ENCODE results near the gene TRIM46. TPM values are rescaled to one million over a fixed set of nuclear protein-coding genes. Genes with fewer than 3 reads are reported as not detected.

TRIM46 gene
- total RNA-seq, 5 donors from 2014 or later (not counting 1 experiment from before 2014, with no cell fraction given): 5.1 to 12.2 (median 9.8) TPM

DNA sequence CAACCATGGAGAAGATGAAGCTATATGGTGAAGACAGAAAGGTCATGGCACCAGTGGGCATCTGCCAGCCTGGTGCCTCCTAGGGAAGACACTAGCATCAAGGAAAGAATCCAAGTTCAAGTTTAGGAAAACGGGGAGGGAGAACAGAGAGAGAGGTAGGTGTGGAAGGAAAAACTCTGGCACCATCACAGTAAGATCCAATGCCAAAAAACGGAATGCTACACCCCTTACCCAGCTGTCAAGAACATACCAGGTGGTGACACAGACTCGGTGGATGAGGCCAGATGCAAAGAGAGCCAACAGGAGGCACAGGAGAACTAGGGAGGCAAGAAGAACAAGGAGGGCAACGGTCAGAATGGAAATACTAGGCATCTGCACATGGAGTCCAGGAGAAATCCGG is 4.1 kb upstream of the TRIM46 start:
- Histone ChIP-seq H3K4me3 (ENCODE audit: control insufficient read depth in 1 of 2, extremely low read depth in 1 of 2, low read length in 1 of 2) (no peak overlapping the region), H3K9me3 (no peaks in the 10 kb centered on the region), H3K36me3 (ENCODE audit: control insufficient read depth in 2 of 2, extremely low read depth in 1 of 2, insufficient read depth in 1 of 2, low read length in 1 of 2) (peaks cover 0 to 21% of the 10 kb centered on the region in 2 donors), H3K27ac (ENCODE audit: low read length) (no peak overlapping the region), H3K4me1 (ENCODE audit: control insufficient read depth in 1 of 2, extremely low read depth in 1 of 2, insufficient read depth in 2 of 2, low read length in 2 of 2) (peaks cover 17 to 41% of the 10 kb centered on the region in 2 experiments), H3K27me3 (replicated peaks in 1 of 2; ENCODE audit: control insufficient read depth in 2 of 2, extremely low read depth in 1 of 2, insufficient read depth in 2 of 2, low read length in 1 of 2) (peaks cover 0 to 11% of the 10 kb centered on the region in 2 experiments)
- POLR2A ChIA-PET: no interaction called here
- Mint-ChIP-seq H3K4me1 (peaks cover 37 to 41% (median 40%) of the 10 kb centered on the region in 3 donors), H3K9me3 (no peaks in the 10 kb centered on the region), H3K36me3 (peaks cover 10% of the 10 kb centered on the region), H3K27ac (no peak overlapping the region), H3K27me3 (no peaks in the 10 kb centered on the region), H3K4me3 (no peak overlapping the region)
- ATAC-seq (replicated peaks in 1 of 4) (no peak), DNase-seq (no peak)
- CTCF ChIA-PET: interaction anchor here (0.6 to 3.4 kb wide), 5 partner anchors 18 to 85 kb away, joined by 3 to 29 read pairs (median 4); no protein-coding TSS in a partner anchor
- 83% methylated on average over 2 of the region's 5 CpGs for WGBS (ENCODE audit: insufficient coverage)

DNA sequence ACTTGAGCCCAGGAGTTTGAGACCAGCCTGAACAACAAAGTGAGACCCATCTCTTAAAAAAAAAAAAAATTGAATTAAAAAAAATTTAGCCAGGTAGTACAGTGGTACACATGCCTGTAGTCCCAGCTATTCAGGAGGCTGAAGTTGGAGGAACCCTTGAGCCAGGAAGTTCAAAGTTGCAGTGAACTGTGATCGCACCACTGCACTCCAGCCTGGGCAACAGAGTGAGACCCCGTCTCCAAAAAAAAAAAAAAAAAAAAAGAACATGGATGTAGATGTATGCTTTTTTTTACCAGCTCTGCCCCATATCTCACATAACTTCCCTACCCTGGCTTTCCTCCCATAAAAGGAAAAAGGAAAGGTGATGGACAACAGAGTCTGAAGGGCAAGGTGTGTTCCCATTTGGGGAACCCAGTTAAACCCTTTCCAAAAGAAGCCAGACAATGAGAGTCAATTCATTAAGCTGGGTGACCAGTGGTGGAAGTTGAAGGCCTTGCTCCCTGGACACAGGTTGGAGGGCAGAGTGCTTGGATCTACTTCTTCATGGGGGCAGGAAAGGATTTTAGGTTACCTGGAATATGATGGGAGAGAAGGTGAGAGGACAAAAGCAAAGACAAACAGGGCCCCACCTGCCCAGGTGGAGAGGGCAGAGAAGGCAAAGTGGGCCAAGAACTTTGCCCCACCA is 3.4 kb upstream of the TRIM46 start:
- WGBS (ENCODE audit: insufficient coverage): no CpG with 5 or more reads among the region's 2 CpGs
- no peaks in the 10 kb centered on the region for H3K9me3 ChIP-seq
- ChIA-PET CTCF (interaction anchor here (0.6 to 3.4 kb wide), 7 partner anchors 19 to 117 kb away, joined by 3 to 29 read pairs (median 4); no protein-coding TSS in a partner anchor), POLR2A (interaction anchor here (0.6 kb wide), 2 partner anchors 52 to 369 kb away, joined by 3 to 5 read pairs; no protein-coding TSS in a partner anchor)
- Mint-ChIP-seq H3K9me3 (no peaks in the 10 kb centered on the region), H3K36me3 (peaks cover 10% of the 10 kb centered on the region), H3K27me3 (no peaks in the 10 kb centered on the region), H3K4me1 (peaks cover 44 to 47% (median 47%) of the 10 kb centered on the region in 3 donors), H3K27ac (no peak overlapping the region), H3K4me3 (no peak overlapping the region)
- peaks cover 0 to 11% of the 10 kb centered on the region in 2 experiments for H3K27me3 ChIP-seq (replicated peaks in 1 of 2; ENCODE audit: control insufficient read depth in 2 of 2, extremely low read depth in 1 of 2, insufficient read depth in 2 of 2, low read length in 1 of 2)
- peaks cover 19 to 48% of the 10 kb centered on the region in 2 experiments for H3K4me1 ChIP-seq (ENCODE audit: control insufficient read depth in 1 of 2, extremely low read depth in 1 of 2, insufficient read depth in 2 of 2, low read length in 2 of 2)
- H3K36me3 ChIP-seq (ENCODE audit: control insufficient read depth in 2 of 2, extremely low read depth in 1 of 2, insufficient read depth in 1 of 2, low read length in 1 of 2): peaks cover 0 to 21% of the 10 kb centered on the region in 2 donors
- ATAC-seq (replicated peaks in 1 of 4): no peak
- no peak overlapping the region for H3K4me3 ChIP-seq (ENCODE audit: control insufficient read depth in 1 of 2, extremely low read depth in 1 of 2, low read length in 1 of 2)
- DNase-seq: no peak
- no peak overlapping the region for H3K27ac ChIP-seq (ENCODE audit: low read length)

DNA sequence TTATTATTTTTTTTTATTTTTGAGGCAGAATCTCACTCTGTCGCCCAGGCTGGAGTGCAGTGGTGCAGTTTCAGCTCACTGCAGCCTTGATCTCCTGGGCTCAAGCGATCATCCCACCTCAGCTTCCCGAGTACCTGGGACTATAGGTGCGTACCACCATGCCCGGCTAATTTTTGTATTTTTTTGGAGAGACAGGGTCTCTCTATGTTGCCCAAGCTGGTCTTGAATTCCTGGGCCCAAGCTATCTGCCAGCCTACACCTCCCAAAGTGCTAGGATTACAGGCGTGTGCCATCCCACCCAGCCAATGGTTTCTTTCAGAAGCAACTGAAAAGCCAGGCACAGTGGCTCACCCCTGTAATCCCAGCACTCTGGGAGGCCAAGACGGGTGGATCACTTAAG is 2.8 kb upstream of the TRIM46 start:
- Mint-ChIP-seq H3K4me1 (peaks cover 44 to 51% (median 48%) of the 10 kb centered on the region in 3 donors), H3K36me3 (peaks cover 10% of the 10 kb centered on the region), H3K27me3 (no peaks in the 10 kb centered on the region), H3K27ac (no peak overlapping the region), H3K4me3 (peak overlapping the region in 2 of 3 donors; percentile 34 to 100), H3K9me3 (no peaks in the 10 kb centered on the region)
- WGBS (ENCODE audit: insufficient coverage): 92% methylated on average over 3 of the region's 7 CpGs
- ATAC-seq (replicated peaks in 1 of 4) (no peak), DNase-seq (no peak)
- POLR2A ChIA-PET: interaction anchor here (0.6 kb wide), 3 partner anchors 53 to 509 kb away, joined by 3 to 5 read pairs (median 3); no protein-coding TSS in a partner anchor
- Histone ChIP-seq H3K4me1 (ENCODE audit: control insufficient read depth in 1 of 2, extremely low read depth in 1 of 2, insufficient read depth in 2 of 2, low read length in 2 of 2) (peaks cover 19 to 53% of the 10 kb centered on the region in 2 experiments), H3K36me3 (ENCODE audit: control insufficient read depth in 2 of 2, extremely low read depth in 1 of 2, insufficient read depth in 1 of 2, low read length in 1 of 2) (peaks cover 2 to 21% of the 10 kb centered on the region in 2 donors), H3K27ac (ENCODE audit: low read length) (no peak overlapping the region), H3K27me3 (replicated peaks in 1 of 2; ENCODE audit: control insufficient read depth in 2 of 2, extremely low read depth in 1 of 2, insufficient read depth in 2 of 2, low read length in 1 of 2) (peaks cover 0 to 11% of the 10 kb centered on the region in 2 experiments), H3K4me3 (ENCODE audit: control insufficient read depth in 1 of 2, extremely low read depth in 1 of 2, low read length in 1 of 2) (no peak overlapping the region), H3K9me3 (no peaks in the 10 kb centered on the region)
- CTCF ChIA-PET: interaction anchor here (0.7 to 1.2 kb wide), 5 partner anchors 9 to 118 kb away, joined by 3 to 9 read pairs (median 4); no protein-coding TSS in a partner anchor

GRCh38 chr1:155171836-155172731 is 1.6 kb upstream of the TRIM46 start:
- peak overlapping the region; percentile 78 for H3K27ac ChIP-seq (ENCODE audit: low read length)
- peaks cover 21 to 58% of the 10 kb centered on the region in 2 experiments for H3K4me1 ChIP-seq (ENCODE audit: control insufficient read depth in 1 of 2, extremely low read depth in 1 of 2, insufficient read depth in 2 of 2, low read length in 2 of 2)
- DNase-seq (peak in 3 of 35 experiments; percentile 34 to 46 (median 37)), ATAC-seq (replicated peaks in 1 of 4) (peak; percentile 27 to 36 (median 34))
- peaks cover 3 to 23% of the 10 kb centered on the region in 2 donors for H3K36me3 ChIP-seq (ENCODE audit: control insufficient read depth in 2 of 2, extremely low read depth in 1 of 2, insufficient read depth in 1 of 2, low read length in 1 of 2)
- H3K27me3 ChIP-seq (replicated peaks in 1 of 2; ENCODE audit: control insufficient read depth in 2 of 2, extremely low read depth in 1 of 2, insufficient read depth in 2 of 2, low read length in 1 of 2): peaks cover 0 to 6% of the 10 kb centered on the region in 2 experiments
- no peaks in the 10 kb centered on the region for H3K9me3 ChIP-seq
- Mint-ChIP-seq H3K27me3 (no peaks in the 10 kb centered on the region), H3K4me3 (peak overlapping the region; percentile 99 to 100 (median 99)), H3K27ac (peak overlapping the region; percentile 99), H3K4me1 (peaks cover 51 to 57% (median 54%) of the 10 kb centered on the region in 3 donors), H3K36me3 (peaks cover 10% of the 10 kb centered on the region), H3K9me3 (no peaks in the 10 kb centered on the region)
- ChIA-PET CTCF (interaction anchor here (0.6 to 3.4 kb wide), 26 partner anchors 8 to 757 kb away, joined by 3 to 33 read pairs (median 4); no protein-coding TSS in a partner anchor), POLR2A (interaction anchor here in 1 of 2 donors (1.2 kb wide), 1 partner anchor 23 kb away, joined by 7 read pairs; no protein-coding TSS in a partner anchor)
- peak overlapping the region; percentile 78 to 88 for H3K4me3 ChIP-seq (ENCODE audit: control insufficient read depth in 1 of 2, extremely low read depth in 1 of 2, low read length in 1 of 2)
- 21% methylated on average over 4 of the region's 8 CpGs for WGBS (ENCODE audit: insufficient coverage)

GRCh38 chr1:155172732-155173477 is 744 bp upstream of the TRIM46 start, which contains the start of gene KRTCAP2:
Gene KRTCAP2 (minus strand): TSS chr1:155173304. CDS start chr1:155173224, 80 bp downstream.
- WGBS (ENCODE audit: insufficient coverage): under 1% methylated on average over 48 of the region's 57 CpGs
- POLR2A ChIA-PET: interaction anchor here in 1 of 2 donors (0.5 to 1.2 kb wide), 3 partner anchors 8 to 188 kb away, joined by 7 to 20 read pairs (median 13); no protein-coding TSS in a partner anchor
- Mint-ChIP-seq H3K27me3 (no peaks in the 10 kb centered on the region), H3K4me1 (peaks cover 44 to 50% (median 47%) of the 10 kb centered on the region in 3 donors), H3K27ac (peak within 1 kb of the TSS; percentile 99), H3K9me3 (no peaks in the 10 kb centered on the region), H3K4me3 (peak within 1 kb of the TSS; percentile 99 to 100 (median 99)), H3K36me3 (peaks cover 10% of the 10 kb centered on the region)
- DNase-seq (peak; percentile 84 to 97 (median 90)), ATAC-seq (replicated peaks in 1 of 4) (peak; percentile 78 to 85 (median 84))
- CTCF ChIA-PET: interaction anchor here (0.6 to 3.4 kb wide), 32 partner anchors 10 to 1275 kb away, joined by 3 to 33 read pairs (median 4); partner anchors contain the start of genes CLK2 (in 1 of the 2), PBXIP1 (in 1 of the 2) and SLC50A1 (in 1 of the 2)
- Histone ChIP-seq H3K4me1 (ENCODE audit: control insufficient read depth in 1 of 2, extremely low read depth in 1 of 2, insufficient read depth in 2 of 2, low read length in 2 of 2) (peaks cover 16 to 52% of the 10 kb centered on the region in 2 experiments), H3K4me3 (ENCODE audit: control insufficient read depth in 1 of 2, extremely low read depth in 1 of 2, low read length in 1 of 2) (peak within 1 kb of the TSS; percentile 78 to 88), H3K36me3 (ENCODE audit: control insufficient read depth in 2 of 2, extremely low read depth in 1 of 2, insufficient read depth in 1 of 2, low read length in 1 of 2) (peaks cover 5 to 31% of the 10 kb centered on the region in 2 donors), H3K9me3 (no peaks in the 10 kb centered on the region), H3K27me3 (replicated peaks in 1 of 2; ENCODE audit: control insufficient read depth in 2 of 2, extremely low read depth in 1 of 2, insufficient read depth in 2 of 2, low read length in 1 of 2) (no peaks in the 10 kb centered on the region), H3K27ac (ENCODE audit: low read length) (peak within 1 kb of the TSS; percentile 78)

Data from T-cell (primary cell).